Osteoblast (primary cell): ENCODE results near the gene APEH. TPM values are rescaled to one million over a fixed set of nuclear protein-coding genes. Genes with fewer than 3 reads are reported as not detected.

Experiments
- DNase-seq: peaks from one replicate; pipeline ENCODE4 v3.0.0; 2011; ENCODE audit warnings: low spot score, mixed read lengths; ENCODE audit not compliant: insufficient read length; ENCODE audit errors: missing footprints
- H2AFZ ChIP-seq: 2 replicates; pipeline ENCODE4 v1.6.0; 2011; ENCODE audit warnings: mild to moderate bottlenecking, low read length
- H3K27ac ChIP-seq: 2 replicates; pipeline ENCODE4 v1.5.1; 2011; ENCODE audit warnings: mild to moderate bottlenecking, low read depth, low read length, moderate library complexity
- H3K27me3 ChIP-seq: 2 replicates; pipeline ENCODE4 v1.6.0; 2012; ENCODE audit warnings: mild to moderate bottlenecking, control low read depth, inconsistent platforms, low read length, moderate library complexity; ENCODE audit not compliant: insufficient read depth
- H3K36me3 ChIP-seq: 2 replicates; pipeline ENCODE4 v1.5.1; 2011; ENCODE audit warnings: mild to moderate bottlenecking, low read length, control low read depth, moderate library complexity; ENCODE audit not compliant: insufficient read depth
- H3K4me1 ChIP-seq: 2 replicates; pipeline ENCODE4 v1.5.1; 2011; ENCODE audit warnings: mild to moderate bottlenecking, low read length, control low read depth, moderate library complexity; ENCODE audit not compliant: insufficient read depth
- H3K4me2 ChIP-seq: 2 replicates; pipeline ENCODE4 v1.6.0; 2011; ENCODE audit warnings: mild to moderate bottlenecking, low read length; ENCODE audit not compliant: insufficient read depth
- H3K4me3 ChIP-seq: fragments of 200-600 bp; sonication (generic); 3 replicates; pipeline ENCODE4 v1.5.1; 2012; ENCODE audit warnings: mild to moderate bottlenecking, low read length, inconsistent platforms; ENCODE audit not compliant: insufficient read depth
- H3K79me2 ChIP-seq: 2 replicates; pipeline ENCODE4 v1.6.0; 2012; ENCODE audit warnings: mild to moderate bottlenecking, low read length, control low read depth, inconsistent platforms; ENCODE audit not compliant: insufficient read depth
- H3K9me3 ChIP-seq: 2 replicates; pipeline ENCODE4 v1.5.1; 2011; ENCODE audit warnings: low read depth, low read length, control low read depth
- H4K20me1 ChIP-seq: 2 replicates; pipeline ENCODE4 v1.6.0; 2012; ENCODE audit warnings: mild to moderate bottlenecking, low read length, control low read depth; ENCODE audit not compliant: insufficient read depth
- CTCF ChIP-seq: IDR thresholded peaks from 2 replicates; pipeline ENCODE4 v1.5.1; 2011; ENCODE audit warnings: mild to moderate bottlenecking, low read depth, low read length, moderate library complexity; ENCODE audit errors: extremely low read depth
- total RNA-seq: library from RNA; depleted of rRNA; stranded (reverse); fragments of >200 nt; gene quantifications from 2 replicates; pipeline ENCODE4 v1.2.3, GENCODE V29; 2012

Gene APEH
- total RNA-seq, 1 donor: 98.8 TPM

GRCh38 chr3:49727154-49727923 lies 53.2 kb downstream of the APEH start:
- Histone ChIP-seq H3K9me3 (no peaks in the 10 kb centered on the region), H2AFZ (no peak overlapping the region)

GRCh38 chr3:49727924-49728361 lies 53.8 kb downstream of the APEH start:
- DNase-seq: peak; percentile 55
- Histone ChIP-seq H3K79me2 (peaks cover 13% of the 10 kb centered on the region), H3K27me3 (no peaks in the 10 kb centered on the region), H2AFZ (no peak overlapping the region), H4K20me1 (peaks cover 4% of the 10 kb centered on the region), H3K27ac (no peak overlapping the region), H3K4me1 (peaks cover 10% of the 10 kb centered on the region), H3K4me3 (no peak overlapping the region), H3K9me3 (no peaks in the 10 kb centered on the region), H3K36me3 (peaks cover 56% of the 10 kb centered on the region), H3K4me2 (no peak overlapping the region)
- TF ChIP-seq CTCF: no peak

More at GRCh38 chr3:49727154-49727923, 53.2 kb downstream of the APEH start:
- no peaks in the 10 kb centered on the region for H3K27me3 ChIP-seq
- peaks cover 10% of the 10 kb centered on the region for H4K20me1 ChIP-seq
- H3K4me3 ChIP-seq: no peak overlapping the region
- H3K36me3 ChIP-seq: peaks cover 55% of the 10 kb centered on the region
- peaks cover 14% of the 10 kb centered on the region for H3K79me2 ChIP-seq
- peak; percentile 51 for DNase-seq
- no peak for TF ChIP-seq CTCF
- no peak overlapping the region for H3K4me2 ChIP-seq
- H3K4me1 ChIP-seq: peaks cover 15% of the 10 kb centered on the region
- H3K27ac ChIP-seq: no peak overlapping the region

DNA sequence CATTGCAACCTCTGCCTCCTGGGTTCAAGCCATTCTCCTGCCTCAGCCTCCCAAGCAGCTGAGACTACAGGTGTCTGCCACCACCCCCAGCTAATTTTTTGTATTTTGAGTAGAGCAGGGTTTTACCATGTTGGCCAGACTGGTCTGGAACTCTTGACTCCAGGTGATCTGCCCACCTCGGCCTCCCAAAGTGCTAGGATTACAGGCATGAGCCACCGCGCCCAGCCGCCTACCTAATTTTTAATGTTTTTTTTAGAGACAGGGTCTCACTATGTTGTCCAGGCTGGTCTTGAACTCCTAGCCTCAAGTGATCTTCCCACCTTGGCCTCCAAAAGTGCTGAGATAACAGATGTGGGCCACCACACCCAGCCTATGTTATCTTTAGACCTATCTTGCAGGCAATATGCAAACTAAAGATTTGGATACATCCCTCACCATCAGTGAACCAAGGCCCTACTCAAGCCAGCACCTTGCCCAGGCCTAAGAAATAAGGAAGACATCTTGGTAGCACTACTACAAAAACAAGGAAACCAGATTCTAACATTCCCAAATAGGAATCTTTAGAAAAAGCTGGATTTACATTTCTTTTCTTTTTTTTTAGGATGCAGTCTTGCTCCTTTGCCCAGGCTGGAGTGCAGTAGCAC lies 55.9 kb downstream of the APEH start:
- no peak for DNase-seq
- H4K20me1 ChIP-seq: peaks cover 9% of the 10 kb centered on the region

More for the DNA sequence above, 55.9 kb downstream of the APEH start:
- Histone ChIP-seq H3K27ac (no peak overlapping the region), H3K79me2 (peaks cover 14% of the 10 kb centered on the region), H3K4me2 (no peak overlapping the region), H3K4me1 (no peaks in the 10 kb centered on the region), H3K4me3 (no peak overlapping the region), H3K36me3 (peaks cover 71% of the 10 kb centered on the region), H3K27me3 (no peaks in the 10 kb centered on the region), H2AFZ (no peak overlapping the region), H3K9me3 (no peaks in the 10 kb centered on the region)
- TF ChIP-seq CTCF: no peak
